CD4-positive, alpha-beta memory T cell (primary cell): ENCODE measurements around the gene CHCHD6. TPM values are rescaled to one million over a fixed set of nuclear protein-coding genes. Genes with fewer than 3 reads are reported as not detected.
A peak's percentile ranks its signal among the peaks of the same experiment; 100 is the strongest.

Source experiments
- CTCF ChIA-PET: fragments of 350-600 bp; sonication (Branson Sonifier 250); formaldehyde crosslinking; loops from one replicate; lab custom pipeline; 2021; ENCODE audit warnings: inconsistent platforms; ENCODE audit not compliant: partially characterized antibody; lab: Charles Lee
- POLR2A ChIA-PET: fragments of 350-600 bp; sonication (Branson Sonifier 250); formaldehyde crosslinking; loops from one replicate; lab custom pipeline; 2021; ENCODE audit not compliant: partially characterized antibody; lab: Charles Lee
- DNase-seq, 5 donors: peaks; one replicate each; pipeline versions ENCODE4 v3.0.0 to v3.0.0-alpha.2; 2020 to 2022; ENCODE audit warnings: mixed read lengths in 1 of 5
- H3K27ac ChIP-seq: one replicate; pipeline ENCODE4 v1.7.0; 2013; ENCODE audit warnings: low read depth, low read length
- H3K27me3 ChIP-seq: 2 replicates; pipeline ENCODE4 v1.7.0; 2013; ENCODE audit warnings: mild to moderate bottlenecking, low read length, moderate library complexity; ENCODE audit not compliant: insufficient read depth
- H3K36me3 ChIP-seq: 2 replicates; pipeline ENCODE4 v1.7.0; 2013; ENCODE audit warnings: mild to moderate bottlenecking, low read length, moderate library complexity; ENCODE audit not compliant: insufficient read depth
- H3K4me1 ChIP-seq: 2 replicates; pipeline ENCODE4 v1.7.0; 2013; ENCODE audit warnings: mild to moderate bottlenecking, low read length, moderate library complexity; ENCODE audit not compliant: insufficient read depth
- H3K4me3 ChIP-seq, 2 donors: one replicate each; pipeline ENCODE4 v1.7.0; 2013; ENCODE audit warnings: low read length in 2 of 2, mild to moderate bottlenecking in 1 of 2
- H3K9me3 ChIP-seq, 2 donors: one replicate each; pipeline ENCODE4 v1.7.0; 2013; ENCODE audit warnings: low read length in 2 of 2, control low read depth in 1 of 2; ENCODE audit not compliant: control insufficient read depth in 1 of 2
- H3K27ac Mint-ChIP-seq, 7 donors: one replicate each; pipeline ENCODE4 v1.8.0; 2020 to 2021; ENCODE audit warnings: mixed read lengths in 7 of 7, mild to moderate bottlenecking in 6 of 7, inconsistent platforms in 3 of 7, moderate library complexity in 3 of 7
- H3K27me3 Mint-ChIP-seq, 2 donors: one replicate each; pipeline ENCODE4 v1.8.0; 2020 to 2021; ENCODE audit warnings: mixed read lengths in 2 of 2
- H3K36me3 Mint-ChIP-seq, 2 donors: one replicate each; pipeline ENCODE4 v1.8.0; 2020 to 2021; ENCODE audit warnings: mixed read lengths in 2 of 2, inconsistent platforms in 1 of 2, mild to moderate bottlenecking in 1 of 2
- H3K4me1 Mint-ChIP-seq, 4 donors: one replicate each; pipeline ENCODE4 v1.8.0; 2020 to 2021; ENCODE audit warnings: mixed read lengths in 4 of 4, mild to moderate bottlenecking in 1 of 4
- H3K4me3 Mint-ChIP-seq, 8 donors: one replicate each; pipeline ENCODE4 v1.8.0; 2020 to 2021; ENCODE audit warnings: mixed read lengths in 8 of 8, mild to moderate bottlenecking in 7 of 8, moderate library complexity in 6 of 8, inconsistent platforms in 3 of 8
- H3K9me3 Mint-ChIP-seq, 8 donors: one replicate each; pipeline ENCODE4 v1.8.0; 2020 to 2021; ENCODE audit warnings: mixed read lengths in 8 of 8, mild to moderate bottlenecking in 5 of 8, inconsistent platforms in 3 of 8, moderate library complexity in 1 of 8
- intact Hi-C: fragments of 100-400 bp; cut with micrococcal nuclease; formaldehyde crosslinking; loops from one replicate; pipeline ENCODE4 v1.15.1; 2023
- polyA plus RNA-seq, 2 donors: library from polyadenylated mRNA; unstranded; fragments of 300-500 nt; fragmentation: Illumina TruSeq; gene quantifications; one replicate each; pipeline ENCODE4 v1.2.3, GENCODE V29; 2021
- total RNA-seq, 2 experiments: library from RNA; stranded (reverse); gene quantifications; one replicate each; pipeline ENCODE4 v1.2.3, GENCODE V29; 2021

CHCHD6 gene
- total and polyA plus RNA-seq, 4 experiments from 2014 or later: 7.3 to 12.3 (median 10.2) TPM

DNA sequence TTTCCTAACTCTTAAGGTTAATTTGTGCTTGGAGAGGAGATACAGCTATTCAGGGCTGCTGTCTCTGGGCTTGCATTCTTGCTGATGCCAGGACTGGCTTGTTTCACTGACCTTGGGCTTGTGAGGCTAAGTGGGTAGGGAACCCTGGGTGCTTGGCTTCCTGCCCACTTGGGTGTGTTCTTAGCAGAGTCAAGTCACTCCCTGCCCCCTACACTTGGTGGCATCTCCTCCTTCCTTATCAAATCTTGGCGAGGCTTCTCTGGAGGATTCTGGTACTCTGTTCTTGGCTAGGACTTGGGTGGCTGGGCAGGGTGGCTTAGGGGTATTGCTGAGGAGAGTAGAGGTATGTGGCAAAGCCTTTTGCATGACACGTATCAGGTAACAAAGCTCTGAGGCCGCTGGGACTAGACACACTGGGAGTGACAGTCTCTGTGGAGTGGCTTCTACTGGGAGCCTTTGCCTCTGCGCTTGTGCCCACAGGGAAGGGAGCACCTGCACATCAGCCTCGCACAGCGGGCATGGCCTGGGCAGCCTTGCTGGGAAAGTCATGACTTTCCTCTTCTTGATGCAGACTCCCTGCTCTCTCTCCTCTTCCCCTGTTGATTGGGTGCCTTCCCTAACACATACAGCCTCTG is 41.8 kb downstream of the CHCHD6 start:
- Mint-ChIP-seq H3K4me1 (peaks cover 0 to 13% (median 8%) of the 10 kb centered on the region in 4 donors), H3K9me3 (peaks cover 0 to 2% (median 0%) of the 10 kb centered on the region in 8 donors), H3K4me3 (no peak overlapping the region), H3K36me3 (peaks cover 5 to 35% of the 10 kb centered on the region in 2 donors), H3K27me3 (no peaks in the 10 kb centered on the region), H3K27ac (peak overlapping the region in 1 of 7 donors; percentile 68)
- Histone ChIP-seq H3K4me3 (no peak overlapping the region), H3K9me3 (no peaks in the 10 kb centered on the region), H3K4me1 (no peaks in the 10 kb centered on the region), H3K27ac (no peak overlapping the region), H3K36me3 (no peaks in the 10 kb centered on the region), H3K27me3 (no peaks in the 10 kb centered on the region)
- DNase-seq: no peak
- ChIA-PET POLR2A (no interaction called here), CTCF (no interaction called here)
- intact Hi-C loops: no loop called here

- peak overlapping the region in 2 of 7 donors; percentile 54 to 60 for H3K27ac Mint-ChIP-seq
- ChIA-PET CTCF (no interaction called here), POLR2A (no interaction called here)
- H3K36me3 ChIP-seq: no peaks in the 10 kb centered on the region
- H3K9me3 ChIP-seq: no peaks in the 10 kb centered on the region
- no peaks in the 10 kb centered on the region for H3K27me3 ChIP-seq
- intact Hi-C loops: no loop called here
- no peak overlapping the region for H3K4me3 Mint-ChIP-seq
- peaks cover 0 to 13% (median 8%) of the 10 kb centered on the region in 4 donors for H3K4me1 Mint-ChIP-seq
- no peaks in the 10 kb centered on the region for H3K4me1 ChIP-seq
- DNase-seq: no peak
- H3K36me3 Mint-ChIP-seq: peaks cover 0 to 28% of the 10 kb centered on the region in 2 donors
- no peak overlapping the region for H3K27ac ChIP-seq
- H3K9me3 Mint-ChIP-seq: peaks cover 0 to 2% (median 0%) of the 10 kb centered on the region in 8 donors
- H3K4me3 ChIP-seq: no peak overlapping the region
- H3K27me3 Mint-ChIP-seq: no peaks in the 10 kb centered on the region
These were observed 42.5 kb downstream of the CHCHD6 start for GRCh38 chr3:126746395-126747177.

GRCh38 chr3:126747768-126748167 is 43.7 kb downstream of the CHCHD6 start:
- H3K27ac Mint-ChIP-seq: peak overlapping the region in 2 of 7 donors; percentile 15 to 82
- POLR2A ChIA-PET: no interaction called here

GRCh38 chr3:126748701-126749546 is 44.9 kb downstream of the CHCHD6 start:
- H3K36me3 Mint-ChIP-seq: peaks cover 0 to 12% of the 10 kb centered on the region in 2 donors
- peak overlapping the region in 3 of 7 donors; percentile 3 to 27 (median 22) for H3K27ac Mint-ChIP-seq
- intact Hi-C loops: no loop called here
- Histone ChIP-seq H3K27me3 (no peaks in the 10 kb centered on the region), H3K36me3 (no peaks in the 10 kb centered on the region), H3K4me1 (no peaks in the 10 kb centered on the region), H3K4me3 (no peak overlapping the region), H3K9me3 (no peaks in the 10 kb centered on the region), H3K27ac (no peak overlapping the region)
- POLR2A ChIA-PET: no interaction called here
- peaks cover 0 to 13% (median 7%) of the 10 kb centered on the region in 4 donors for H3K4me1 Mint-ChIP-seq
- peaks cover 0 to under 1% (median 0%) of the 10 kb centered on the region in 8 donors for H3K9me3 Mint-ChIP-seq
- H3K4me3 Mint-ChIP-seq: no peak overlapping the region
- H3K27me3 Mint-ChIP-seq: no peaks in the 10 kb centered on the region
- CTCF ChIA-PET: interaction anchor here (0.9 to 1.5 kb wide), 2 partner anchors 707 to 798 kb away, joined by 4 read pairs; no protein-coding TSS in a partner anchor
- no peak for DNase-seq

More at GRCh38 chr3:126747768-126748167, 43.7 kb downstream of the CHCHD6 start:
- Histone ChIP-seq H3K4me1 (no peaks in the 10 kb centered on the region), H3K9me3 (no peaks in the 10 kb centered on the region), H3K4me3 (no peak overlapping the region), H3K36me3 (no peaks in the 10 kb centered on the region), H3K27me3 (no peaks in the 10 kb centered on the region), H3K27ac (no peak overlapping the region)
- Mint-ChIP-seq H3K9me3 (peaks cover 0 to 2% (median 0%) of the 10 kb centered on the region in 8 donors), H3K4me3 (no peak overlapping the region), H3K27me3 (no peaks in the 10 kb centered on the region), H3K36me3 (peaks cover 0 to 16% of the 10 kb centered on the region in 2 donors), H3K4me1 (peaks cover 0 to 13% (median 7%) of the 10 kb centered on the region in 4 donors)
- CTCF ChIA-PET: no interaction called here
- intact Hi-C loops: no loop called here
- DNase-seq: no peak

DNA sequence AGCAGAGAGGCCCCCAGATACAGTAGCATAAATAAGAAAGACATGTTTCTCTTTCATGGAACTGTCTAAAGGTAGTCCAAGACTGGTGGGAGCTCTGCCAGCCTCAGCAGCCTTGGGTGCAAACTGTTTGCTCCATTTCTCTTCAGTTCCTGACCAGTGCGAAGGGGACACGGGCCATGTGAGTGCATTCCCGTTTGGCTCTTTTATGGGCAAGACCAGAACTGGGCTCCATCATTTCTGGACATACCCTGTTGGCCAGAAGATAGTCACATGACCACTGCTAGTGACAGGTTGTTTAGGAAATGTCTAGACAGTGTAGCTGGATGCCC is 45.5 kb downstream of the CHCHD6 start:
- Histone ChIP-seq H3K4me3 (no peak overlapping the region), H3K27me3 (no peaks in the 10 kb centered on the region), H3K36me3 (no peaks in the 10 kb centered on the region), H3K27ac (no peak overlapping the region), H3K9me3 (no peaks in the 10 kb centered on the region), H3K4me1 (no peaks in the 10 kb centered on the region)
- POLR2A ChIA-PET: no interaction called here
- peak overlapping the region in 2 of 7 donors; percentile 27 to 68 for H3K27ac Mint-ChIP-seq
- CTCF ChIA-PET: interaction anchor here (1.5 kb wide), 1 partner anchor 797 kb away, joined by 4 read pairs; no protein-coding TSS in a partner anchor
- H3K36me3 Mint-ChIP-seq: peaks cover 0 to 12% of the 10 kb centered on the region in 2 donors
- H3K4me1 Mint-ChIP-seq: peaks cover 0 to 14% (median 7%) of the 10 kb centered on the region in 4 donors
- H3K27me3 Mint-ChIP-seq: no peaks in the 10 kb centered on the region
- H3K9me3 Mint-ChIP-seq: no peaks in the 10 kb centered on the region
- H3K4me3 Mint-ChIP-seq: no peak overlapping the region
- DNase-seq: no peak
- intact Hi-C loops: no loop called here

GRCh38 chr3:126749931-126750755 is 46.1 kb downstream of the CHCHD6 start:
- Mint-ChIP-seq H3K4me1 (peaks cover 3 to 14% (median 7%) of the 10 kb centered on the region in 4 donors), H3K36me3 (peaks cover 0 to 12% of the 10 kb centered on the region in 2 donors), H3K27me3 (no peaks in the 10 kb centered on the region), H3K9me3 (no peaks in the 10 kb centered on the region), H3K27ac (peak overlapping the region in 1 of 7 donors; percentile 4), H3K4me3 (no peak overlapping the region)
- no peaks in the 10 kb centered on the region for H3K4me1 ChIP-seq
- H3K9me3 ChIP-seq: no peaks in the 10 kb centered on the region
- POLR2A ChIA-PET: no interaction called here
- DNase-seq: no peak
- H3K4me3 ChIP-seq: no peak overlapping the region
- CTCF ChIA-PET: interaction anchor here (1.5 kb wide), 1 partner anchor 797 kb away, joined by 4 read pairs; no protein-coding TSS in a partner anchor
- no peak overlapping the region for H3K27ac ChIP-seq
- intact Hi-C loops: no loop called here
- no peaks in the 10 kb centered on the region for H3K27me3 ChIP-seq
- no peaks in the 10 kb centered on the region for H3K36me3 ChIP-seq
